GM18868 (cell line): ENCODE results near the gene PRPH2.
"Not testable (repeated sequence)": the region's sequence is repeated elsewhere in the genome, so short reads cannot be mapped to it uniquely, and the experiment has no call there.

Experiments used
- ATAC-seq: cut with Tn5 transposase; IDR thresholded peaks from one replicate; pipeline ENCODE4 v1.9.1; 2021; ENCODE audit warnings: mild to moderate bottlenecking, moderate library complexity; ENCODE audit not compliant: unreplicated experiment

The PRPH2 gene

GRCh38 chr6:42702200-42702599 is 20.2 kb downstream of the PRPH2 start:
- no peak for ATAC-seq

- no peak for ATAC-seq
These were observed 24.2 kb downstream of the PRPH2 start for GRCh38 chr6:42698217-42698616.

GRCh38 chr6:42697268-42697655 is 25.1 kb downstream of the PRPH2 start:
- ATAC-seq: no peak

- no peak for ATAC-seq
These were observed 25.7 kb downstream of the PRPH2 start for GRCh38 chr6:42696526-42697267.

GRCh38 chr6:42694586-42694985 is 27.8 kb downstream of the PRPH2 start:
- no peak for ATAC-seq

GRCh38 chr6:42693725-42694323 is 28.6 kb downstream of the PRPH2 start:
- ATAC-seq: no peak

GRCh38 chr6:42692137-42692911 is 30.1 kb downstream of the PRPH2 start:
- ATAC-seq: no peak

- no peak for ATAC-seq
These were observed 31.5 kb downstream of the PRPH2 start for GRCh38 chr6:42690872-42691271.

- no peak for ATAC-seq
These were observed 32.2 kb downstream of the PRPH2 start for GRCh38 chr6:42690151-42690702.

GRCh38 chr6:42689371-42689770 is 33.0 kb downstream of the PRPH2 start:
- no peak for ATAC-seq

- no peak for ATAC-seq
These were observed 34.1 kb downstream of the PRPH2 start for GRCh38 chr6:42688281-42688680.

GRCh38 chr6:42679358-42679757 is 43.0 kb downstream of the PRPH2 start:
- ATAC-seq: no peak

- ATAC-seq: no peak
These were observed 47.6 kb downstream of the PRPH2 start for GRCh38 chr6:42674780-42675179.

GRCh38 chr6:42674368-42674767 is 48.0 kb downstream of the PRPH2 start:
- not testable (repeated sequence) for ATAC-seq

GRCh38 chr6:42664718-42665117 is 57.7 kb downstream of the PRPH2 start:
- ATAC-seq: no peak

GRCh38 chr6:42661540-42662153 is 60.8 kb downstream of the PRPH2 start:
- no peak for ATAC-seq

- ATAC-seq: no peak
These were observed 62.6 kb downstream of the PRPH2 start for GRCh38 chr6:42659806-42660205.

- ATAC-seq: no peak
These were observed 68.5 kb downstream of the PRPH2 start for GRCh38 chr6:42653851-42654250.

GRCh38 chr6:42652024-42652746 is 70.2 kb downstream of the PRPH2 start:
- ATAC-seq: no peak
